PFSK-1 (cell line): ENCODE measurements around the gene PRRC1.

Experiments
- POLR2AphosphoS5 ChIP-seq: IDR thresholded peaks from 2 replicates; pipeline ENCODE4 v1.6.1; 2012; ENCODE audit warnings: low read depth, mild to moderate bottlenecking, control low read depth, low read length, moderate library complexity
- TF ChIP-seq, protein P1 (sequence below), 2 experiments: IDR thresholded peaks; 2 replicates each; pipeline versions ENCODE4 v1.6.1 to v1.8.0; 2011 to 2012; ENCODE audit warnings: low read depth in 2 of 2, low read length in 2 of 2, control low read depth in 1 of 2, inconsistent platforms in 1 of 2, mild to moderate bottlenecking in 1 of 2, moderate library complexity in 1 of 2; ENCODE audit not compliant: insufficient read depth in 1 of 2

DNA sequence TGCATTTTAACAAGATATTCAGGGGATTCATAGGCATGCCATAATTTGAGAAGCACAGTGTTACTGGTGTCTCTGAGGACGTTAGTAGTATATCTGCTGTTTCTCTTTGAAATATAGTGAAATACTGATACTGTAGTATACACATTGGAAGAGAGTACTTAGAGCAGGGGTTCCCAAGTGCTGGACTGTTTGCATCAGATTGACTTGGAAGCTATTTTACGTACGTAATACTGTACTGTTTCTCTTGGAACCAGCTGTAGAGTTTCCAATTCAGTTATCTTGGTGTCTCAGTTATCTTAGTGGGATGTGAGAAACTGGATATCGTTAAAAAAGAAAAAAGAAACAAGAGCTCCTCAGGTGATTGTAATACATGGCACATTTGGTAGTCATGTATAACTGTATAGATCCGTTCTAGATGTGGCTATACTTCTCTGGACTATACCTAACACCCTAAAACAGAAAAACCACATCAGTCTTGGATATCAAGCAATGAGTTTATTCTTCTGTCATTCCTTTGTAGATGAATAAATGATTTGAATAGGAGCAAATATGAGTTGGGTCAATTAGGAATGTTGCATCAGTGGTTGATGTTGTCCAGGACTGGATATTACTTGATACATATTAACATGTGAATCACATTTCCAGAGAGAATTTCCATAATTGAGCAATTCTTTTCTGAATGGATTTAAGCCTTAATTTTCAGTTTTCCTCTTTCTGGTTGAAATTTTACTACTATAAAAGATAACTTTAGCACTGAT, 33.4 kb downstream of the PRRC1 start:
- TF ChIP-seq POLR2AphosphoS5, result no peak
- TF ChIP-seq, protein P1, sequence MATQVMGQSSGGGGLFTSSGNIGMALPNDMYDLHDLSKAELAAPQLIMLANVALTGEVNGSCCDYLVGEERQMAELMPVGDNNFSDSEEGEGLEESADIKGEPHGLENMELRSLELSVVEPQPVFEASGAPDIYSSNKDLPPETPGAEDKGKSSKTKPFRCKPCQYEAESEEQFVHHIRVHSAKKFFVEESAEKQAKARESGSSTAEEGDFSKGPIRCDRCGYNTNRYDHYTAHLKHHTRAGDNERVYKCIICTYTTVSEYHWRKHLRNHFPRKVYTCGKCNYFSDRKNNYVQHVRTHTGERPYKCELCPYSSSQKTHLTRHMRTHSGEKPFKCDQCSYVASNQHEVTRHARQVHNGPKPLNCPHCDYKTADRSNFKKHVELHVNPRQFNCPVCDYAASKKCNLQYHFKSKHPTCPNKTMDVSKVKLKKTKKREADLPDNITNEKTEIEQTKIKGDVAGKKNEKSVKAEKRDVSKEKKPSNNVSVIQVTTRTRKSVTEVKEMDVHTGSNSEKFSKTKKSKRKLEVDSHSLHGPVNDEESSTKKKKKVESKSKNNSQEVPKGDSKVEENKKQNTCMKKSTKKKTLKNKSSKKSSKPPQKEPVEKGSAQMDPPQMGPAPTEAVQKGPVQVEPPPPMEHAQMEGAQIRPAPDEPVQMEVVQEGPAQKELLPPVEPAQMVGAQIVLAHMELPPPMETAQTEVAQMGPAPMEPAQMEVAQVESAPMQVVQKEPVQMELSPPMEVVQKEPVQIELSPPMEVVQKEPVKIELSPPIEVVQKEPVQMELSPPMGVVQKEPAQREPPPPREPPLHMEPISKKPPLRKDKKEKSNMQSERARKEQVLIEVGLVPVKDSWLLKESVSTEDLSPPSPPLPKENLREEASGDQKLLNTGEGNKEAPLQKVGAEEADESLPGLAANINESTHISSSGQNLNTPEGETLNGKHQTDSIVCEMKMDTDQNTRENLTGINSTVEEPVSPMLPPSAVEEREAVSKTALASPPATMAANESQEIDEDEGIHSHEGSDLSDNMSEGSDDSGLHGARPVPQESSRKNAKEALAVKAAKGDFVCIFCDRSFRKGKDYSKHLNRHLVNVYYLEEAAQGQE (IDR thresholded peaks at IDR 0.05; ENCODE audit: insufficient read depth in 1 of 2, low read depth in 2 of 2, low read length in 2 of 2), result no peak
